Loucy (cell line): ENCODE results near the gene SFXN5.

Source experiments
- CTCF ChIP-seq: fragments of 200-600 bp; sonication (generic); conservative IDR thresholded peaks from 2 replicates; pipeline ENCODE4 v1.5.1; 2014; ENCODE audit warnings: mild to moderate bottlenecking, antibody characterized with exemption, low read length
- EZH2phosphoT487 ChIP-seq: fragments of 200-600 bp; IDR thresholded peaks from 2 replicates; pipeline ENCODE4 v1.6.1; 2018; ENCODE audit warnings: antibody characterized with exemption, mild to moderate bottlenecking, moderate library complexity, borderline replicate concordance

DNA sequence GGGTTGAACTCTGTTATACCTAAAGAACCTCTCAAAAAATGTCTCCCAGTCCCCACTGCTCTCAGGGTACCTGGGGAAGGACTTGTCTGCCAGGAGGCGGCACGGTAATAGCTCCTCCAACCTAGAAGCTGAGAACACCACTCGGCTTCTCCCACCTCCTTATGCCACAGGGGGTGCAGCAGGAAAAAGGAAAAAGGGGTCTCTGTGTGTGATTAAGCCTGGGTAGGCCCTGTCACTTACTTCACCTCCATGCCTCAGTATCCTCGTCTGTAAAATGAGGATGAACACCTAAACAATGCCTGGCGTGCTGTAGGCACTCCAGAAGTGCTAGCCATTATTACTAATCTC, 77.6 kb downstream of the SFXN5 start:
- TF ChIP-seq CTCF (no peak), EZH2phosphoT487 (no peak)
